Gastroesophageal sphincter (tissue), 3 donors: ENCODE data around the gene TRIM8.

Experiments used
- POLR2A ChIP-seq, 2 donors: fragments of 450-650 bp; IDR thresholded peaks; one replicate each; pipeline ENCODE4 v1.6.1; 2017; ENCODE audit warnings: antibody characterized with exemption in 2 of 2, mild to moderate bottlenecking in 2 of 2, moderate library complexity in 1 of 2
- POLR2AphosphoS5 ChIP-seq: sonication (generic); formaldehyde crosslinking; IDR thresholded peaks from one replicate; pipeline ENCODE4 v1.6.1; 2017; ENCODE audit warnings: antibody characterized with exemption
- TF ChIP-seq, protein P1 (sequence below), 4 experiments: fragments of 200-600 bp in 2 of 4; fragments of 450-650 bp in 2 of 4; sonication (generic) in 1 of 4; IDR thresholded peaks; one replicate each; pipeline ENCODE4 v1.5.1; 2017 to 2019; ENCODE audit warnings: antibody characterized with exemption in 4 of 4, mild to moderate bottlenecking in 2 of 4, moderate library complexity in 2 of 4

GRCh38 chr10:102605712-102606111, 38.6 kb upstream of the TRIM8 start:
- TF ChIP-seq, protein P1, sequence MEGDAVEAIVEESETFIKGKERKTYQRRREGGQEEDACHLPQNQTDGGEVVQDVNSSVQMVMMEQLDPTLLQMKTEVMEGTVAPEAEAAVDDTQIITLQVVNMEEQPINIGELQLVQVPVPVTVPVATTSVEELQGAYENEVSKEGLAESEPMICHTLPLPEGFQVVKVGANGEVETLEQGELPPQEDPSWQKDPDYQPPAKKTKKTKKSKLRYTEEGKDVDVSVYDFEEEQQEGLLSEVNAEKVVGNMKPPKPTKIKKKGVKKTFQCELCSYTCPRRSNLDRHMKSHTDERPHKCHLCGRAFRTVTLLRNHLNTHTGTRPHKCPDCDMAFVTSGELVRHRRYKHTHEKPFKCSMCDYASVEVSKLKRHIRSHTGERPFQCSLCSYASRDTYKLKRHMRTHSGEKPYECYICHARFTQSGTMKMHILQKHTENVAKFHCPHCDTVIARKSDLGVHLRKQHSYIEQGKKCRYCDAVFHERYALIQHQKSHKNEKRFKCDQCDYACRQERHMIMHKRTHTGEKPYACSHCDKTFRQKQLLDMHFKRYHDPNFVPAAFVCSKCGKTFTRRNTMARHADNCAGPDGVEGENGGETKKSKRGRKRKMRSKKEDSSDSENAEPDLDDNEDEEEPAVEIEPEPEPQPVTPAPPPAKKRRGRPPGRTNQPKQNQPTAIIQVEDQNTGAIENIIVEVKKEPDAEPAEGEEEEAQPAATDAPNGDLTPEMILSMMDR (IDR thresholded peaks at IDR 0.05) = no peak
- TF ChIP-seq POLR2A (IDR thresholded peaks at IDR 0.05) (no peak), POLR2AphosphoS5 (no peak)
